Measurements from ENCODE around the gene SERF2.
"Not testable (repeated sequence)": the region's sequence is repeated elsewhere in the genome, so short reads cannot be mapped to it uniquely, and the experiment has no call there.

Gene SERF2

GRCh38 chr15:43792761-43793476 is 799 bp downstream of the SERF2 start:
- DNase-seq (ENCODE audit: low read depth, low spot score) = no peak
- H3K4me3 ChIP-seq (ENCODE audit: low read length) = peak overlapping the region; percentile 100

- no peak for DNase-seq (ENCODE audit: low read depth, low spot score)
- H3K4me3 ChIP-seq (ENCODE audit: low read length) = peak overlapping the region; percentile 100
Observed at GRCh38 chr15:43793647-43794046, 1.5 kb downstream of the SERF2 start.

DNA sequence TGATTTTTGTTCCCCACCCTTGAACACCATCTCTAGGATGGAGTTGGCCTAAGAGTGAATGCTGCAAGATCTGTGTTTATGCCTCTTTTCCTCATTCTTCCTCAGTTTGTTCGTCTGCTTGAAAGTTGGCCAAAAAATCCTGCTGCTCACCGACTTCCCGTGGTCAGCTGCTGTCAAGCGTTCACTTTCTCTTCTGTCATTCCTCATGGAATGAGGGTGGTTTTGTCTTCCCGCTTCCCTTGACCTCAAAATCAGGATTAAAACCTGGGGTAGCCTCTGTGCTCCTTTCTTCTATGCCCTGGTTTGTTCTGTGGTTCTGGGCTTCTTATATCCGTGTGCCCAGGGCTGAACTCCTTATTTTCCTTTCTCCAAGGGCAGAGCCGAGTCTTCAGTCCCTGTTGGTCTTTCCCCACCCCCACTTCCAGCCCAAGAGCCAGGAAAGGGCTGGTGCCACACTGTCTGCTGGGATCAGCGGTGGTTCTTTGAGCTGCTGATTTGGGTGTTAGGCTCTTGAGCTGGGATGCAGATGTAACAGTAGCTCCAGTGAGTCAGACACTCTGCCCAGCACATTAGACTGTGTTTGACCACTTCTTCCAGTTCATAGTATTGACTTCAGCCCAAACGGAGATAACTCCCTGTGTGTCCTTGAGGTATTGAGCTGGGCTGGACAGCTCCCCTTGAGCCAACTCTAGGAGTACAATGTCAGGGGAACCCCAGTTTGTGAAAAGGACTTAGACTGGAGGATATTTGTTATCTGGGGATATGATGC is 2.3 kb downstream of the SERF2 start:
- H3K4me3 ChIP-seq (ENCODE audit: low read length) = no peak overlapping the region
- no peak for DNase-seq (ENCODE audit: low read depth, low spot score)

DNA sequence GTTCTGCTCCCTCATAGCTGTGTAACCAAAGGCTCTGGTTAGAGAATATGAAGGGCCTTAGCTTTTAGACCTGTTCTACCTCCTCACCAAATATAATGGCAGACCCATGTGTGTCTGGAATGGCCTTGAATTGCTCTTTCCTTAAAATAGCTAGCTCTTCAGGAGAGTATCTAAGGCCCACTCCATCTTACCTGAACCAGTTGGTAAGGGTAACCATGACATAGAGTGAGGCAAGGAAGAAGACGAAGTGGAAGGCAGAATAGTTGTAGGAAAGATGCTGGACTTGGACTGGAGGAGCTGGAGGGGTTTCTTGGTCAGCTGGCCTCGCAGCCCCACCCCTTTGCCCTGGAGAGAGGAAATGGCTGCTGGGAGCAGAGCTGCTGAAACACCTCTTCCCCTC is 3.1 kb downstream of the SERF2 start:
- no peak overlapping the region for H3K4me3 ChIP-seq (ENCODE audit: low read length)
- no peak for DNase-seq (ENCODE audit: low read depth, low spot score)

DNA sequence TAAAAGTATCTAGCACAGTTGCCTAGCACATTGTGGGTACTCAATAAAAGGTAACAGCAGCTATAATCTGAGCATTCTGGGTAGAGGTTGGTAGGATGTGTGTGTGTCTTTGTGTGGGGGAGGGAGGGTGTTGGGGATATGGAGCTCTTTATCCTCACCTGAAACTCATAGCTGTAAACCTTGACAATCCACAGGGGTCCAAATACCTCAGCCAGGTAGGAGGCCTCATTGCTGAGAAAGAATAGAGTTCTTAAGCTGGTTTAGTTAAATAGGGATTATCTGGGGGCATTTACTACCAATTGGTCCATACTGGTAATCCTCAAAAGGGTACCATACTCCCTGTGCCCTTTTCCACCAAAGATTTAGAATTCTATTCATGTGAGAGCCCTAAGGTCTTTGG is 3.9 kb downstream of the SERF2 start:
- H3K4me3 ChIP-seq (ENCODE audit: low read length) = no peak overlapping the region
- DNase-seq (ENCODE audit: low read depth, low spot score) = no peak

- no peak overlapping the region for H3K4me3 ChIP-seq (ENCODE audit: low read length)
- DNase-seq (ENCODE audit: low read depth, low spot score) = no peak
Observed at GRCh38 chr15:43796566-43796965, 4.4 kb downstream of the SERF2 start.

GRCh38 chr15:43799209-43799944 is 7.3 kb downstream of the SERF2 start:
- no peak overlapping the region for H3K4me3 ChIP-seq (ENCODE audit: low read length)
- DNase-seq (ENCODE audit: low read depth, low spot score) = no peak

GRCh38 chr15:43799945-43800285 is 7.8 kb downstream of the SERF2 start, which contains the start of gene SERINC4:
SERINC4 (minus strand) TSS chr15:43800220; CDS start chr15:43799986, 234 bp downstream.
- no peak for DNase-seq (ENCODE audit: low read depth, low spot score)
- H3K4me3 ChIP-seq (ENCODE audit: low read length) = peak within 1 kb of the TSS; percentile 97

GRCh38 chr15:43800286-43801141 is 8.4 kb downstream of the SERF2 start, which contains the start of gene HYPK:
HYPK (plus strand) TSS chr15:43800599; CDS start chr15:43800623, 24 bp downstream.
- peak within 1 kb of the TSS; percentile 97 for H3K4me3 ChIP-seq (ENCODE audit: low read length)
- DNase-seq (ENCODE audit: low read depth, low spot score) = peak; percentile 78

DNA sequence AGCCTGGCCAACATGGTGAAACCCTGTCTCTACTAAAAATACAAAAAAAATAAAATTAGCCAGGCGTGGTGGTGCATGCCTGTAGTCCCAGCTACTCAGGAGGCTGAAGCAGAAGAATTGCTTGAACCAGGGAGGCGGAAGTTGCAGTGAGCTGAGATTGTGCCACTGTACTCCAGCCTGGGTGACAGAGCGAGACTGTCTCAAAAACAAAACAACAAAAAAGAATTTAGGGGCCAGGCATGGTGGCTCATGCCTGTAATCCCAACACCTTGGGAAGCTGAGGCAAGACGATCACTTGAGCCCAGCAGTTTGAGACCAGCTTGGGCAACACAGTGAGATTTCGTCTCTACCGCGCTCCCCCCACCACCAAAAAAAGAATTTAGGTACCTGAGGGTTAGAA is 10.6 kb downstream of the SERF2 start:
- not testable (repeated sequence) for H3K4me3 ChIP-seq (ENCODE audit: low read length); DNase-seq (ENCODE audit: low read depth, low spot score)

GRCh38 chr15:43808435-43808950 is 16.4 kb downstream of the SERF2 start:
- no peak for DNase-seq (ENCODE audit: low read depth, low spot score)
- no peak overlapping the region for H3K4me3 ChIP-seq (ENCODE audit: low read length)

- DNase-seq (ENCODE audit: low read depth, low spot score) = no peak
- no peak overlapping the region for H3K4me3 ChIP-seq (ENCODE audit: low read length)
Observed at GRCh38 chr15:43808960-43809678, 17.0 kb downstream of the SERF2 start.

- not testable (repeated sequence) for DNase-seq (ENCODE audit: low read depth, low spot score); H3K4me3 ChIP-seq (ENCODE audit: low read length)
Observed at GRCh38 chr15:43815064-43815463, 22.9 kb downstream of the SERF2 start.

- DNase-seq (ENCODE audit: low read depth, low spot score) = no peak
- H3K4me3 ChIP-seq (ENCODE audit: low read length) = no peak overlapping the region
Observed at GRCh38 chr15:43821505-43821904, 29.4 kb downstream of the SERF2 start.

GRCh38 chr15:43824302-43825246 is 32.5 kb downstream of the SERF2 start, which contains the start of gene MFAP1:
MFAP1 (minus strand) TSS chr15:43824690; CDS start chr15:43824569, 121 bp downstream.
- peak within 1 kb of the TSS; percentile 78 for H3K4me3 ChIP-seq (ENCODE audit: low read length)

GRCh38 chr15:43825305-43825704 is 33.2 kb downstream of the SERF2 start:
- H3K4me3 ChIP-seq (ENCODE audit: low read length) = peak overlapping the region; percentile 78
- DNase-seq (ENCODE audit: low read depth, low spot score) = not testable (repeated sequence)

More at GRCh38 chr15:43824302-43825246, 32.5 kb downstream of the SERF2 start, which contains the start of gene MFAP1:
- peak; percentile 98 for DNase-seq (ENCODE audit: low read depth, low spot score)

GRCh38 chr15:43826029-43826507 is 33.9 kb downstream of the SERF2 start:
- no peak for DNase-seq (ENCODE audit: low read depth, low spot score)
- peak overlapping the region; percentile 83 for H3K4me3 ChIP-seq (ENCODE audit: low read length)

Data from Jurkat, Clone E6-1 (cell line).